Keratinocyte (primary cell): ENCODE measurements around the gene DEPDC5. TPM values are rescaled to one million over a fixed set of nuclear protein-coding genes. Genes with fewer than 3 reads are reported as not detected.

Experiments used
- DNase-seq: peaks from one replicate; pipeline ENCODE4 v3.0.0-alpha.2; 2011; ENCODE audit warnings: low read depth, missing footprints, low spot score
- FAIRE-seq: peaks from 2 replicates; lab custom pipeline; 2011; peaks lifted over from hg19 to GRCh38; lab: Jason Lieb, UNC
- H2AFZ ChIP-seq: 2 replicates; pipeline ENCODE4 v1.6.0; 2012; ENCODE audit warnings: low read length, control low read depth, inconsistent platforms; ENCODE audit not compliant: control insufficient read depth
- H3K27ac ChIP-seq: 2 replicates; pipeline ENCODE4 v1.5.1; 2011; ENCODE audit warnings: low read length; ENCODE audit not compliant: control insufficient read depth, insufficient read depth
- H3K27me3 ChIP-seq: 3 replicates; pipeline ENCODE4 v1.6.0; 2011; ENCODE audit warnings: low read length; ENCODE audit not compliant: control insufficient read depth, insufficient read depth; ENCODE audit errors: extremely low read depth
- H3K36me3 ChIP-seq, 2 experiments: 2 replicates in 1 of 2; 3 replicates in 1 of 2; pipeline ENCODE4 v1.5.1; 2011; ENCODE audit warnings: low read length in 2 of 2, mild to moderate bottlenecking in 1 of 2; ENCODE audit not compliant: control insufficient read depth in 2 of 2, insufficient read depth in 2 of 2; ENCODE audit errors: extremely low read depth in 1 of 2
- H3K4me1 ChIP-seq: 3 replicates; pipeline ENCODE4 v1.5.1; 2011; ENCODE audit warnings: low read length; ENCODE audit not compliant: control insufficient read depth, insufficient read depth; ENCODE audit errors: extremely low read depth
- H3K4me2 ChIP-seq: 3 replicates; pipeline ENCODE4 v1.6.0; 2011; ENCODE audit warnings: low read depth, low read length; ENCODE audit not compliant: control insufficient read depth, insufficient read depth; ENCODE audit errors: extremely low read depth
- H3K4me3 ChIP-seq, 3 experiments: fragments of 200-600 bp in 1 of 3; sonication (generic) in 1 of 3; 2 replicates in 2 of 3; 3 replicates in 1 of 3; pipeline ENCODE4 v1.5.1; 2011 to 2016; ENCODE audit warnings: low read length in 3 of 3, mild to moderate bottlenecking in 3 of 3, control low read depth in 2 of 3, inconsistent platforms in 1 of 3, low read depth in 1 of 3, mixed read lengths in 1 of 3, mixed run types in 1 of 3, moderate library complexity in 1 of 3; ENCODE audit not compliant: control insufficient read depth in 2 of 3, insufficient read depth in 2 of 3; ENCODE audit errors: extremely low read depth in 1 of 3
- H3K79me2 ChIP-seq: 2 replicates; pipeline ENCODE4 v1.6.0; 2012; ENCODE audit warnings: low read length; ENCODE audit not compliant: control insufficient read depth, insufficient read depth
- H3K9ac ChIP-seq: 3 replicates; pipeline ENCODE4 v1.6.0; 2011; ENCODE audit warnings: low read length; ENCODE audit not compliant: control insufficient read depth, insufficient read depth; ENCODE audit errors: extremely low read depth
- H3K9me1 ChIP-seq: 3 replicates; pipeline ENCODE4 v1.6.0; 2011; ENCODE audit warnings: low read length; ENCODE audit not compliant: control insufficient read depth, insufficient read depth; ENCODE audit errors: extremely low read depth
- H3K9me3 ChIP-seq: 2 replicates; pipeline ENCODE4 v1.5.1; 2012; ENCODE audit warnings: low read depth, low read length; ENCODE audit not compliant: control insufficient read depth
- H4K20me1 ChIP-seq: 3 replicates; pipeline ENCODE4 v1.6.0; 2011; ENCODE audit warnings: low read length; ENCODE audit not compliant: control insufficient read depth, insufficient read depth; ENCODE audit errors: extremely low read depth
- EZH2 ChIP-seq: IDR thresholded peaks from one replicate; pipeline ENCODE4 v1.6.1; 2012; ENCODE audit warnings: inconsistent platforms, mild to moderate bottlenecking, low read length, moderate library complexity
- dilution Hi-C: fragments of 300-500 bp; cut with MboI; formaldehyde crosslinking; loops from one replicate; pipeline ENCODE4 v1.7.0; 2020; ENCODE audit warnings: low sequenced_read_pairs; ENCODE audit not compliant: extremely low pct_ligation_motif_present
- polyA plus RNA-seq, 5 experiments: library from polyadenylated mRNA; depleted of rRNA in 3 of 5; stranded (reverse) in 3 of 5; stranded (forward) in 1 of 5; unstranded in 1 of 5; fragments of >200 nt; gene quantifications; 1 replicate in 1 of 5; 2 replicates in 3 of 5; 3 replicates in 1 of 5; pipeline versions ENCODE4 v1.2.1 to v1.2.3, GENCODE V29; 2011 to 2012; ENCODE audit warnings: missing spikeins in 2 of 5, low read depth in 1 of 5, low replicate concordance in 1 of 5
- TF ChIP-seq, protein P1 (sequence below), 3 experiments: IDR thresholded peaks in 1 of 3; conservative IDR thresholded peaks in 1 of 3; optimal IDR thresholded peaks in 1 of 3; 2 replicates in 2 of 3; 3 replicates in 1 of 3; pipeline versions ENCODE3 to v1.5.1; 2011; ENCODE audit warnings: low read length in 3 of 3, mild to moderate bottlenecking in 3 of 3, moderate library complexity in 2 of 3, control low read depth in 1 of 3, inconsistent platforms in 1 of 3; ENCODE audit not compliant: insufficient read depth in 2 of 3; ENCODE audit errors: extremely low read depth in 1 of 3

DEPDC5 gene
- polyA plus RNA-seq, 1 donor (not counting 4 experiments of a cell fraction or from before 2014, with no cell fraction given) = 9.7 TPM

DNA sequence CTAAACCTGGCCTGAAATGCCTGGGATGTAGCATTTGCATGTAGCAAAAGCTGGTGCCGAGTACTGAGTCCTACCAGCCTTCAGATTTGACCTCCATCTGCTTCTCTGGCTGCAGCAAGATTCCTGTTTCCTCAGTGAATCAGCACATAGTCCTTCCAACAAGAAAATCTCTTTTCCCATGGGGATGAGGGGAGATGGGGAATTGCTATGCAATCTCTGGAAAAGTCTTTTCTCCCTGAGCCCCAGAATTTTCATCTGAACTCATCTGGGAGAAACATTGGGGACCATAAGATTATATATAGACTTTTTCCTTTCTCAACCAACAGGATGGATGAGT, 158.6 kb downstream of the DEPDC5 start:
- FAIRE-seq (no peak), DNase-seq (no peak)
- Histone ChIP-seq H3K4me2 (no peak overlapping the region), H4K20me1 (no peaks in the 10 kb centered on the region), H3K9me1 (no peaks in the 10 kb centered on the region), H3K9ac (no peak overlapping the region), H3K79me2 (no peaks in the 10 kb centered on the region), H3K4me1 (no peaks in the 10 kb centered on the region), H3K27ac (no peak overlapping the region), H3K9me3 (no peaks in the 10 kb centered on the region), H3K27me3 (no peaks in the 10 kb centered on the region), H2AFZ (no peak overlapping the region), H3K36me3 (no peaks in the 10 kb centered on the region), H3K4me3 (no peak overlapping the region)
- dilution Hi-C loops = no loop called here
- TF ChIP-seq EZH2 = no peak
- TF ChIP-seq, protein P1, sequence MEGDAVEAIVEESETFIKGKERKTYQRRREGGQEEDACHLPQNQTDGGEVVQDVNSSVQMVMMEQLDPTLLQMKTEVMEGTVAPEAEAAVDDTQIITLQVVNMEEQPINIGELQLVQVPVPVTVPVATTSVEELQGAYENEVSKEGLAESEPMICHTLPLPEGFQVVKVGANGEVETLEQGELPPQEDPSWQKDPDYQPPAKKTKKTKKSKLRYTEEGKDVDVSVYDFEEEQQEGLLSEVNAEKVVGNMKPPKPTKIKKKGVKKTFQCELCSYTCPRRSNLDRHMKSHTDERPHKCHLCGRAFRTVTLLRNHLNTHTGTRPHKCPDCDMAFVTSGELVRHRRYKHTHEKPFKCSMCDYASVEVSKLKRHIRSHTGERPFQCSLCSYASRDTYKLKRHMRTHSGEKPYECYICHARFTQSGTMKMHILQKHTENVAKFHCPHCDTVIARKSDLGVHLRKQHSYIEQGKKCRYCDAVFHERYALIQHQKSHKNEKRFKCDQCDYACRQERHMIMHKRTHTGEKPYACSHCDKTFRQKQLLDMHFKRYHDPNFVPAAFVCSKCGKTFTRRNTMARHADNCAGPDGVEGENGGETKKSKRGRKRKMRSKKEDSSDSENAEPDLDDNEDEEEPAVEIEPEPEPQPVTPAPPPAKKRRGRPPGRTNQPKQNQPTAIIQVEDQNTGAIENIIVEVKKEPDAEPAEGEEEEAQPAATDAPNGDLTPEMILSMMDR (optimal IDR thresholded peaks at IDR 0.05 in 1 of 3, IDR thresholded peaks at IDR 0.05 in 1 of 3, conservative IDR thresholded peaks at IDR 0.05 in 1 of 3; ENCODE audit: extremely low read depth in 1 of 3, insufficient read depth in 2 of 3, low read length in 3 of 3) = no peak

DNA sequence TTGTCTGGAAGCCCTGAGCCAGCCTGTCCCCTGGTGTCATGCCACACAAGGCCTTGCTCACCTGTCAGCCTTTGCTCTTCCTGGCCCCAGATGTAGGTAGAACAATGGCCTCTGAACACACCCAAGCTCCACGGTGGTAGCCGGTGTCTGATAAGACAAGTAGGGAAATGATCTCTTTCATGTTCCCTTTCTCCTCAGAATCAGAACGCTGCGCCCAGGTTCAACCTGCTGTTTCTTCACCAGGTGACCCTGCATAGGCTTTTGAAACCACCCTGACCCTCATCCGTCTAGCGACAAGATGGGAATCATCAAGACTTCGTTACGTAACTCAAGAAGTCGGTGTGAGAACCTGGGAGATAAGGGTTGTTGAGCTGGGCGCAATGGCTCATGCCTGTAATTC, 161.8 kb downstream of the DEPDC5 start:
- TF ChIP-seq, protein P1 (optimal IDR thresholded peaks at IDR 0.05 in 1 of 3, IDR thresholded peaks at IDR 0.05 in 1 of 3, conservative IDR thresholded peaks at IDR 0.05 in 1 of 3; ENCODE audit: extremely low read depth in 1 of 3, insufficient read depth in 2 of 3, low read length in 3 of 3) = no peak
- no peak for TF ChIP-seq EZH2
- Histone ChIP-seq H3K36me3 (no peaks in the 10 kb centered on the region), H3K27ac (no peak overlapping the region), H3K4me2 (no peak overlapping the region), H3K9me3 (no peaks in the 10 kb centered on the region), H3K27me3 (no peaks in the 10 kb centered on the region), H3K9me1 (no peaks in the 10 kb centered on the region), H4K20me1 (no peaks in the 10 kb centered on the region), H3K4me3 (no peak overlapping the region), H3K9ac (no peak overlapping the region), H3K79me2 (no peaks in the 10 kb centered on the region), H2AFZ (no peak overlapping the region), H3K4me1 (no peaks in the 10 kb centered on the region)
- dilution Hi-C loops = no loop called here
- no peak for FAIRE-seq
- DNase-seq = no peak
